Osteoblast (primary cell): ENCODE data around the gene CUX1. TPM values are rescaled to one million over a fixed set of nuclear protein-coding genes. Genes with fewer than 3 reads are reported as not detected.

Experiments
- DNase-seq: peaks from one replicate; pipeline ENCODE4 v3.0.0; 2011; ENCODE audit warnings: low spot score, mixed read lengths; ENCODE audit not compliant: insufficient read length; ENCODE audit errors: missing footprints
- H2AFZ ChIP-seq: 2 replicates; pipeline ENCODE4 v1.6.0; 2011; ENCODE audit warnings: mild to moderate bottlenecking, low read length
- H3K27ac ChIP-seq: 2 replicates; pipeline ENCODE4 v1.5.1; 2011; ENCODE audit warnings: mild to moderate bottlenecking, low read depth, low read length, moderate library complexity
- H3K27me3 ChIP-seq: 2 replicates; pipeline ENCODE4 v1.6.0; 2012; ENCODE audit warnings: mild to moderate bottlenecking, control low read depth, inconsistent platforms, low read length, moderate library complexity; ENCODE audit not compliant: insufficient read depth
- H3K36me3 ChIP-seq: 2 replicates; pipeline ENCODE4 v1.5.1; 2011; ENCODE audit warnings: mild to moderate bottlenecking, low read length, control low read depth, moderate library complexity; ENCODE audit not compliant: insufficient read depth
- H3K4me1 ChIP-seq: 2 replicates; pipeline ENCODE4 v1.5.1; 2011; ENCODE audit warnings: mild to moderate bottlenecking, low read length, control low read depth, moderate library complexity; ENCODE audit not compliant: insufficient read depth
- H3K4me2 ChIP-seq: 2 replicates; pipeline ENCODE4 v1.6.0; 2011; ENCODE audit warnings: mild to moderate bottlenecking, low read length; ENCODE audit not compliant: insufficient read depth
- H3K4me3 ChIP-seq: fragments of 200-600 bp; sonication (generic); 3 replicates; pipeline ENCODE4 v1.5.1; 2012; ENCODE audit warnings: mild to moderate bottlenecking, low read length, inconsistent platforms; ENCODE audit not compliant: insufficient read depth
- H3K79me2 ChIP-seq: 2 replicates; pipeline ENCODE4 v1.6.0; 2012; ENCODE audit warnings: mild to moderate bottlenecking, low read length, control low read depth, inconsistent platforms; ENCODE audit not compliant: insufficient read depth
- H3K9me3 ChIP-seq: 2 replicates; pipeline ENCODE4 v1.5.1; 2011; ENCODE audit warnings: low read depth, low read length, control low read depth
- H4K20me1 ChIP-seq: 2 replicates; pipeline ENCODE4 v1.6.0; 2012; ENCODE audit warnings: mild to moderate bottlenecking, low read length, control low read depth; ENCODE audit not compliant: insufficient read depth
- CTCF ChIP-seq: IDR thresholded peaks from 2 replicates; pipeline ENCODE4 v1.5.1; 2011; ENCODE audit warnings: mild to moderate bottlenecking, low read depth, low read length, moderate library complexity; ENCODE audit errors: extremely low read depth
- total RNA-seq: library from RNA; depleted of rRNA; stranded (reverse); fragments of >200 nt; gene quantifications from 2 replicates; pipeline ENCODE4 v1.2.3, GENCODE V29; 2012

The CUX1 gene
- total RNA-seq, 1 donor = 41.6 TPM

- H3K27ac ChIP-seq = no peak overlapping the region
- H2AFZ ChIP-seq = no peak overlapping the region
- no peaks in the 10 kb centered on the region for H3K27me3 ChIP-seq
- no peak overlapping the region for H3K4me2 ChIP-seq
- peak; percentile 67 for DNase-seq
- H3K9me3 ChIP-seq = no peaks in the 10 kb centered on the region
- H3K36me3 ChIP-seq = peaks cover 9% of the 10 kb centered on the region
- no peak overlapping the region for H3K4me3 ChIP-seq
- no peaks in the 10 kb centered on the region for H4K20me1 ChIP-seq
- no peaks in the 10 kb centered on the region for H3K4me1 ChIP-seq
- TF ChIP-seq CTCF = no peak
- H3K79me2 ChIP-seq = no peaks in the 10 kb centered on the region
These were observed 430.6 kb downstream of the CUX1 start for GRCh38 chr7:102248081-102248455.

GRCh38 chr7:102248456-102249395 lies 431.3 kb downstream of the CUX1 start:
- Histone ChIP-seq H3K4me2 (no peak overlapping the region), H4K20me1 (no peaks in the 10 kb centered on the region), H2AFZ (no peak overlapping the region), H3K4me3 (no peak overlapping the region), H3K27me3 (no peaks in the 10 kb centered on the region), H3K9me3 (no peaks in the 10 kb centered on the region), H3K4me1 (no peaks in the 10 kb centered on the region), H3K79me2 (no peaks in the 10 kb centered on the region), H3K36me3 (peaks cover 9% of the 10 kb centered on the region), H3K27ac (no peak overlapping the region)
- peak; percentile 72 for DNase-seq
- no peak for TF ChIP-seq CTCF

GRCh38 chr7:102251531-102252365 lies 434.3 kb downstream of the CUX1 start:
- no peaks in the 10 kb centered on the region for H3K27me3 ChIP-seq
- TF ChIP-seq CTCF = no peak
- DNase-seq = peak; percentile 62
- H3K36me3 ChIP-seq = peaks cover 9% of the 10 kb centered on the region
- no peaks in the 10 kb centered on the region for H3K4me1 ChIP-seq
- H3K79me2 ChIP-seq = no peaks in the 10 kb centered on the region
- no peak overlapping the region for H3K4me2 ChIP-seq
- H4K20me1 ChIP-seq = no peaks in the 10 kb centered on the region
- no peak overlapping the region for H3K27ac ChIP-seq
- no peak overlapping the region for H2AFZ ChIP-seq
- H3K9me3 ChIP-seq = no peaks in the 10 kb centered on the region
- H3K4me3 ChIP-seq = no peak overlapping the region
